HL-60 (cell line): ENCODE results near the gene CD81.

Experiments used
- DNase-seq, 2 experiments: peaks; one replicate each; pipeline ENCODE4 v3.0.0-alpha.2; 2010 to 2020; ENCODE audit warnings: low read depth in 1 of 2, low spot score in 1 of 2
- H3K27ac ChIP-seq: fragments of 250-450 bp; sonication (Bioruptor Pico); replicated peaks from 2 replicates; pipeline ENCODE4 v1.5.1; 2020; ENCODE audit warnings: mild to moderate bottlenecking, moderate library complexity
- H3K27me3 ChIP-seq: fragments of 250-450 bp; sonication (Bioruptor Pico); 2 replicates; pipeline ENCODE4 v1.5.1; 2021; ENCODE audit warnings: mild to moderate bottlenecking, moderate library complexity; ENCODE audit not compliant: insufficient read depth, poor library complexity, severe bottlenecking
- H3K4me3 ChIP-seq: replicated peaks from 2 replicates; pipeline ENCODE4 v1.5.1; 2011; ENCODE audit warnings: mild to moderate bottlenecking, control low read depth, low read length; ENCODE audit not compliant: insufficient read depth
- GABPA ChIP-seq: IDR thresholded peaks from 2 replicates; pipeline ENCODE4 v1.6.1; 2012; ENCODE audit warnings: low read depth
- POLR2AphosphoS5 ChIP-seq: IDR thresholded peaks from 2 replicates; pipeline ENCODE4 v1.6.1; 2012; ENCODE audit warnings: low read depth
- SPI1 ChIP-seq: IDR thresholded peaks from 2 replicates; pipeline ENCODE4 v1.6.1; 2012; ENCODE audit warnings: low read depth, mild to moderate bottlenecking, borderline replicate concordance
- TF ChIP-seq, protein P1 (sequence below): IDR thresholded peaks from 2 replicates; pipeline ENCODE4 v1.6.1; 2012; ENCODE audit warnings: low read depth; ENCODE audit not compliant: insufficient replicate concordance
- TF ChIP-seq, protein P2 (sequence below): IDR thresholded peaks from one replicate; pipeline ENCODE4 v1.5.1; 2011; ENCODE audit warnings: low read length, control low read depth, inconsistent platforms; ENCODE audit not compliant: insufficient read depth

The CD81 gene

DNA sequence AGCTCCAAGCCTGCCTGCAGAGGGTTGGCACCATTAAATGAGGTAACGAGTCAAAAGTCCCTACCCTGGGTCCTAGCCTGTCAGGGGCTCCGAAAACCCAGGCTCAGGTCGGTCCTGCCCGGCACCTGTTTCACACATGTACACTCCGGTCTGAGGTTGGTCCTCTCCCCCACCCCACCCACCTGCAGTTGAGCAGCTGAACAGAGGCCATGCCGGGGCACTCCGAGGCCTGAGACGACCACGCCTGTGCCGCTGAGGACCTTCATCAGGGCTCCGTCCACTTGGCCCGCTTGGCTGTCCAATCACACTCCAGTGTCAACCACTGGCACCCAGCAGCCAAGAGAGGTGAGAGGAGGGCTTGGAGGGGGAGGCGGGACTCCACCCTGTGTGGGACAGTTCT, 25.0 kb downstream of the CD81 start:
- H3K27ac ChIP-seq, result no peak overlapping the region
- no peak overlapping the region for H3K4me3 ChIP-seq
- DNase-seq, result no peak
- TF ChIP-seq, protein P1, sequence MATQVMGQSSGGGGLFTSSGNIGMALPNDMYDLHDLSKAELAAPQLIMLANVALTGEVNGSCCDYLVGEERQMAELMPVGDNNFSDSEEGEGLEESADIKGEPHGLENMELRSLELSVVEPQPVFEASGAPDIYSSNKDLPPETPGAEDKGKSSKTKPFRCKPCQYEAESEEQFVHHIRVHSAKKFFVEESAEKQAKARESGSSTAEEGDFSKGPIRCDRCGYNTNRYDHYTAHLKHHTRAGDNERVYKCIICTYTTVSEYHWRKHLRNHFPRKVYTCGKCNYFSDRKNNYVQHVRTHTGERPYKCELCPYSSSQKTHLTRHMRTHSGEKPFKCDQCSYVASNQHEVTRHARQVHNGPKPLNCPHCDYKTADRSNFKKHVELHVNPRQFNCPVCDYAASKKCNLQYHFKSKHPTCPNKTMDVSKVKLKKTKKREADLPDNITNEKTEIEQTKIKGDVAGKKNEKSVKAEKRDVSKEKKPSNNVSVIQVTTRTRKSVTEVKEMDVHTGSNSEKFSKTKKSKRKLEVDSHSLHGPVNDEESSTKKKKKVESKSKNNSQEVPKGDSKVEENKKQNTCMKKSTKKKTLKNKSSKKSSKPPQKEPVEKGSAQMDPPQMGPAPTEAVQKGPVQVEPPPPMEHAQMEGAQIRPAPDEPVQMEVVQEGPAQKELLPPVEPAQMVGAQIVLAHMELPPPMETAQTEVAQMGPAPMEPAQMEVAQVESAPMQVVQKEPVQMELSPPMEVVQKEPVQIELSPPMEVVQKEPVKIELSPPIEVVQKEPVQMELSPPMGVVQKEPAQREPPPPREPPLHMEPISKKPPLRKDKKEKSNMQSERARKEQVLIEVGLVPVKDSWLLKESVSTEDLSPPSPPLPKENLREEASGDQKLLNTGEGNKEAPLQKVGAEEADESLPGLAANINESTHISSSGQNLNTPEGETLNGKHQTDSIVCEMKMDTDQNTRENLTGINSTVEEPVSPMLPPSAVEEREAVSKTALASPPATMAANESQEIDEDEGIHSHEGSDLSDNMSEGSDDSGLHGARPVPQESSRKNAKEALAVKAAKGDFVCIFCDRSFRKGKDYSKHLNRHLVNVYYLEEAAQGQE, result no peak
- TF ChIP-seq GABPA (no peak), SPI1 (no peak)
- TF ChIP-seq, protein P2, sequence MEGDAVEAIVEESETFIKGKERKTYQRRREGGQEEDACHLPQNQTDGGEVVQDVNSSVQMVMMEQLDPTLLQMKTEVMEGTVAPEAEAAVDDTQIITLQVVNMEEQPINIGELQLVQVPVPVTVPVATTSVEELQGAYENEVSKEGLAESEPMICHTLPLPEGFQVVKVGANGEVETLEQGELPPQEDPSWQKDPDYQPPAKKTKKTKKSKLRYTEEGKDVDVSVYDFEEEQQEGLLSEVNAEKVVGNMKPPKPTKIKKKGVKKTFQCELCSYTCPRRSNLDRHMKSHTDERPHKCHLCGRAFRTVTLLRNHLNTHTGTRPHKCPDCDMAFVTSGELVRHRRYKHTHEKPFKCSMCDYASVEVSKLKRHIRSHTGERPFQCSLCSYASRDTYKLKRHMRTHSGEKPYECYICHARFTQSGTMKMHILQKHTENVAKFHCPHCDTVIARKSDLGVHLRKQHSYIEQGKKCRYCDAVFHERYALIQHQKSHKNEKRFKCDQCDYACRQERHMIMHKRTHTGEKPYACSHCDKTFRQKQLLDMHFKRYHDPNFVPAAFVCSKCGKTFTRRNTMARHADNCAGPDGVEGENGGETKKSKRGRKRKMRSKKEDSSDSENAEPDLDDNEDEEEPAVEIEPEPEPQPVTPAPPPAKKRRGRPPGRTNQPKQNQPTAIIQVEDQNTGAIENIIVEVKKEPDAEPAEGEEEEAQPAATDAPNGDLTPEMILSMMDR, result no peak
- no peaks in the 10 kb centered on the region for H3K27me3 ChIP-seq

DNA sequence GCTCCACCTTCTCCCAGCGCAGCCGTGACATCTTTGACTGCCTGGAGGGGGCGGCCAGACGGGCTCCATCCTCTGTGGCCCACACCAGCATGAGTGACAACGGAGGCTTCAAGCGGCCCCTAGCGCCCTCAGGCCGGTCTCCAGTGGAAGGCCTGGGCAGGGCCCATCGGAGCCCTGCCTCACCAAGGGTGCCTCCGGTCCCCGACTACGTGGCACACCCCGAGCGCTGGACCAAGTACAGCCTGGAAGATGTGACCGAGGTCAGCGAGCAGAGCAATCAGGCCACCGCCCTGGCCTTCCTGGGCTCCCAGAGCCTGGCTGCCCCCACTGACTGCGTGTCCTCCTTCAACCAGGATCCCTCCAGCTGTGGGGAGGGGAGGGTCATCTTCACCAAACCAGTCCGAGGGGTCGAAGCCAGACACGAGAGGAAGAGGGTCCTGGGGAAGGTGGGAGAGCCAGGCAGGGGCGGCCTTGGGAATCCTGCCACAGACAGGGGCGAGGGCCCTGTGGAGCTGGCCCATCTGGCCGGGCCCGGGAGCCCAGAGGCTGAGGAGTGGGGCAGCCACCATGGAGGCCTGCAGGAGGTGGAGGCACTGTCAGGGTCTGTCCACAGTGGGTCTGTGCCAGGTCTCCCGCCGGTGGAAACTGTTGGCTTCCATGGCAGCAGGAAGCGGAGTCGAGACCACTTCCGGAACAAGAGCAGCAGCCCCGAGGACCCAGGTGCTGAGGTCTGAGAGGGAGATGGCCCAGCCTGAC, 26.0 kb downstream of the CD81 start:
- no peak overlapping the region for H3K4me3 ChIP-seq
- no peaks in the 10 kb centered on the region for H3K27me3 ChIP-seq
- no peak for DNase-seq
- H3K27ac ChIP-seq, result no peak overlapping the region
- TF ChIP-seq, protein P1, result no peak
- TF ChIP-seq GABPA (no peak), POLR2AphosphoS5 (no peak), SPI1 (no peak)
- TF ChIP-seq, protein P2, result no peak

DNA sequence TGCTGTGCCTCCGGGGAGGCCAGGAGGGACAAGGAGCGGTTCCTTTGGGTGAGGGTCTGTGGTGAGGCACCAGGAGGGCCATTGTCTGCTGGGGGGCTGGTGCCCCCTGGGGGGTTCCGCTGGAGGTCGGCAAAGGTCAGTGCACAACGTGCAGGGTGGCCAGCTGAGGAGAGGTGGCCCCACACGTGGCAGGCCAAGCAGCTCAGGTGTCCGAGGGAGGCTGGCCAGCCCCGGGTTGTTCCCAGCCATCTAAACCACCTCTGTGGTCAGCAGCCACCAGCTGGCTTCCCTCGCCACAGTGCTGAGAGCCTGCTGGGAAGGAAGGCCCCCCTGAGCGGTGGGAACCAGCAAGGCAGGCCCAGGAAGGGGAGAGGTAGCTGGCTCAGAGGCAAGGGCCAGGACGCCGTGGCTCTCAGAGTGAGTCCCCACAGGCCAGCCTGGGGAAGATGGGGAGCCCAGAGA, 27.7 kb downstream of the CD81 start:
- Histone ChIP-seq H3K27me3 (no peaks in the 10 kb centered on the region), H3K4me3 (no peak overlapping the region), H3K27ac (no peak overlapping the region)
- TF ChIP-seq GABPA, result no peak
- TF ChIP-seq, protein P1, result no peak
- no peak for TF ChIP-seq SPI1
- TF ChIP-seq, protein P2, result no peak
- no peak for TF ChIP-seq POLR2AphosphoS5
- DNase-seq, result no peak
